ENCODE measurements around the gene RANBP17.
"Not testable (repeated sequence)": the region's sequence is repeated elsewhere in the genome, so short reads cannot be mapped to it uniquely, and the experiment has no call there.

RANBP17 gene

DNA sequence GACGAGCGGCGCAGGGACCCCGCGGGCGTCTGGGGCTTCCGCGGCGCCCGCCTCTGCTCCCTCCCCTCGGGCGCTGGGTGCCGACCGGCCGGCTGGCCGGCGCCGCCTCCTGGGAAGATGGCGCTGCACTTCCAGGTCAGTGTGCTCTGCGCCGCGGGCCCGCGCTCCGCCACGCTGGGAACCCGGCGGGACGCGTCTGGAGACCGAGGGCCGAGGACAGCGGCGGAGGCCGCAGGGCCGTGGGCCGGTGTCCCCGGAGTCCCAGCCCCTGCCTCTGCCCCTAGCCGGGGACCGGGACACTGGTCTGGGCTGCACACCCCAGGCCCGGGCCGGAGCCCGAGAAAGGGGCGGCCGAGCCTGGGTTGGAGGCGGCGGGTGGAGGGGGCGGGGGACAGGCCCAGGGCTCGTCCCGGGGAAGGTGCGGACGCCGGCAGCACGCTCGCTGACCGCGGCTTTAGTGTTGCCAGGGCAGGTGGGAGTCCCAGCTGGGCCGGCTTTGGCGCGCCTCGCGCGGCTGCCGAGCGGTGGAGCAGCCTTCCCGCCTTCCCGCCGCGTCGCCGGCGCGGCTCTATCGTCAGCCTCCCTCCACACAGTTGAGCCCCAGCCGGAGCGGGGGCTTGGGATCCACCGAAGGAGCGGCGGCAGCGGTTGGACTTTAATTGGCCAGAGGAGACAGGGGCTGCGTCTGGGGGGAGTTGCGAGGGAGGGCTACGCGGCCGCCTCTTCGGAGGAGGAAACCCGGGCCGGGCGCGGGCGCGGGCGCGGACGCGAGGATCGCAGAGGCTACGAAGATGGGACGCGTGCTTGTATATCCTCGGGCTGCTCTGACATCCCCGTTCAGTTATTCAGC is at the start of gene RANBP17:
Gene RANBP17 (plus strand): TSS at position 102 of the 850 bp plus-strand sequence.
- DNase-seq, result no peak

DNA sequence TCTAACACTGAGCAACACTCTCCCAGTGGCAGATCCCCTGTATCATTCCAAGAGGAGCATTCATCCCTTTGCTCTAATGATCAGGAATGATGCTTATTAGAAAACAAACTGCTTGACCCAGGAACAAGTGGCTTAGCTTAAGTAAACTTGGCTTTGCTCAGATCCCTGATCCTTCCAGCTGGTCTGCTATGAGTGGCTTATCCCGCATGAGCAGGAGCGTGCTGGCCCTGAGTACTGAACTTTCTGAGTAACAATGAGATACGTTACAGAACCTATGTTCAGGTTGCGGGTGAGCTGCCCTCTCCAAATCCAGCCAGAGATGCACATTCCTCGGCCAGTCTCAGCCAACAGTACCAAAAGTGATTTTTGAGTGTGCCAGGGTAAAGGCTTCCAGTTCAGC is 48.6 kb upstream of the RANBP17 start:
- DNase-seq, result no peak

DNA sequence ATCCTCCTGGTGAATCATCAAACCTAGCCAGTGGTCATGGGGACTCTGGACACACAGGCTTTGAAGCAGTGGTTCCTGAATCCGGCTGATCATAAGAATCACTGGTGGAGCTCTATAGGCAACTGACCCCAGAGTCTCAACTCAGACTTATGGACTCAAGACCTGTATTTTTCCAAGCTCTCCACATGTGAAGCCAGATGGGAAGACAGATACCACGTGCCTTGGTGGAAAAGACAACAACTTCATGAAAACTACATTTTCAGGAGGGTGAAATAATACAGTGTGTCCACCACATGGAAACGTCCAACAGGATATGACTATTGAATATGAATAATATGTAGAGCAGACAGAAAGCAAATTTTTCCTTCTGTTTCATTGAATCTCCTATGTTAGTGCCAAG is 44.6 kb upstream of the RANBP17 start:
- no peak for DNase-seq

DNA sequence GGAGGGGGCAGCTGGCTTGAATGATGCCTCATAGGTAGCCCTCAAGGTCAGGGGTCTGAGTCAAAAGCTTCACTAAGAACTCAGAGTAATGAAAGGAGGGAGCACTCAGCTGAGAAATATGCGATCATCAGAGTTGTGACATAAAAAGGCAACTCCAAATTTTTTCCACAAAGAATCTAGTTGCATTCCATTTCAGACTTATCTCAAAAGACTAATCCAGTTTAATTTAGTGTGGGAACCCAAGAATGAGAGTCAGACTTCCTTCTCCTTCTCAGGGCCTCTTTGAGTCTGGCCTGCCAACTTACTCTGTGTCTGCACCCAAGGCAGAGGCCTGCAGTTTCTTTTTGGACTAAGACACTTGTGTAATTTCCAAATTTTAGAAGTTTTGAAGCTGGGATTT is 43.6 kb upstream of the RANBP17 start:
- DNase-seq, result no peak

- DNase-seq, result no peak
These were observed 42.0 kb upstream of the RANBP17 start for GRCh38 chr5:170819824-170820223.

GRCh38 chr5:170821257-170821800 is 40.5 kb upstream of the RANBP17 start:
- DNase-seq, result no peak

GRCh38 chr5:170826117-170826516 is 35.7 kb upstream of the RANBP17 start:
- no peak for DNase-seq

DNA sequence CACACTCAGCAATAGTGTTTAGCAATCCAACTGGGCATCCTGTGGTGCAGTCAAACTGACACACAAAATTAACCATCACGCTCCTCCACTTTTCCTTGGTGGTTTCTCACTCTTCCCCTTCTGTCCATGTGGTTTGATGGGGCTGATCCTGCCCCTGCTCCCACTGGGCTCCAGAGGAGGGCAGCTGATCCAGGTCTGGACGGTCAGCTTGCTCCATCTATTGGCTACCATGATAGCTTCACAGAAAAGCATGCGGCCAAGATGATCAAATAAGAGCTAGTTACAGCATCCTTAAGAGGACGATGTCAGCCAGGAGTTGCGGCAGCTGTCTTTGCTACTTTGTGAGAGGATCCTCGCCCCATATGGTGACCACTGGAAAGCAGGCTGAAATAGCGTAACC is 29.6 kb upstream of the RANBP17 start:
- DNase-seq, result no peak

GRCh38 chr5:170833981-170834380 is 27.8 kb upstream of the RANBP17 start:
- not testable (repeated sequence) for DNase-seq

- DNase-seq, result no peak
These were observed 25.6 kb upstream of the RANBP17 start for GRCh38 chr5:170836226-170836625.

DNA sequence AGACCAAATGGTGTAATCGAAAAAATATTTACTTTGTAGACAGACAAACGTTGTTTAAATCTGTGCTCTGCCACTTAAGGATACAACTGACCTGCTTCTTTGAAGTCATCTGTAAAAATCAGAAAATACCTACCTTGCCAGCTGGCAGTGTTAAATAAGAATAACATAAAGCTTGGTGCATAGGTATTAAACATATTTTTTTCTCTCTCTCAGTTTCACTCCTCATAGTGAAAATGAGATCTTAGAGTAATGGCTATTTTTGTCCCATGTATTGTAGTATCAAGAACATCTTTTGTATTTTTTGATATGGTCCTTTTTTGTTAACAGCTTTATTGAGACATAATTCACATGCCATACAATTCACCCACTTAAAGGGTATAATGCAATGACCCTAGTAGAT is 17.9 kb upstream of the RANBP17 start:
- no peak for DNase-seq

DNA sequence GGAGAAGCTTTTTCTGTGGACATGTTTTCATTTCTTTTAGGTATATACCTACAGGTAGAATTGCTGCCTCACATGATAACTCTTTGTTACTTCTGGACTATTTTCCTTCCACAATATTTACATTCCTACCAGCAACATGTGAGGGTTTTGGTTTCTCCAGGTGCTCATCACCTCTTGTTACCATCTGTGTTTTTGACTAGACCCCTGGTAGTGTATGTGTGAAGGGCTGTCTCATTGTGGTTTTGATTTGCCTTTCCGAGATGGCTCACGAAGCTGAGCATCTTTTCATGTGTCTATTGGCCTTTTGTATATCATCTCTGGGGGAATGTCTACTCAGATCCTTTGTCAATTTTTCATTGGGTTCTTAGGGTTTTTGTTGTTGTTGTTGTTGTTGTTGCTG is 17.2 kb upstream of the RANBP17 start:
- DNase-seq, result no peak

DNA sequence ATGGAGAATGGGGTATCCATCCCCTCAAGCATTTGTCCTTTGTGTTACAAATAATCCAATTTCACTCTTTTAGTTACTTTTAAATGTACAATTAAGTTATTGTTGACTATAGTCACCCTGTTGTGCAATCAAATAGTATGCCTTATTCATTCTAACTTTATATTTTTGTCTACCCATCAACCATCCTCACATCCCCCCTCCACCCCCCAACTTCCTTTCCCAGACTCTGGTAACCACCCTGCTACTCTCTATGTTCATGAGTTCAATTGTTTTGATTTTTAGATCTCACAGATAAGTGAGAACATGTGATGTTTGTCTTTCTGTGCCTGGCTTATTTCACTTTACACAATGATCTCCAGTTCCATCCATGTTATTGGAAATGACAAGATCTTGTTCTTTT is 15.4 kb upstream of the RANBP17 start:
- no peak for DNase-seq

DNA sequence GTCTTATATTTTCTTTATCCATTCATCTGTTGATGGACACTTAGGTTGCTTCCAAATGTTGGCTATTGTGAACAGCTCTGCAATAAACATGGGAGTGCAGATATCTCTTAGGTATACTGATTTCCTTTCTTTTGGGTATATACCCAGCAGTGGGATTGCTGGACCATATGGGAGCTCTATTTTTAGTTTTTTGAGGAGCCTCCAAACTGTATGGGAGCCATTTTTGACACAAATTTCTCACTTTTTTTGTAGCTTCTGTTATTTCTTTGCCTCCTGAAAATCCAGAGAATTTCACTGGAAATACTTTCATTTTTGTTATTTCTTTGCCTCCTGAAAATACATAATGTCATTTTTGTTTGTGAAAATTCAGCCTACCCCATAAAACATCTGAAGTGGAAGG is 15.0 kb upstream of the RANBP17 start:
- DNase-seq, result no peak

- no peak for DNase-seq
These were observed 13.8 kb upstream of the RANBP17 start for GRCh38 chr5:170848033-170848432.

DNA sequence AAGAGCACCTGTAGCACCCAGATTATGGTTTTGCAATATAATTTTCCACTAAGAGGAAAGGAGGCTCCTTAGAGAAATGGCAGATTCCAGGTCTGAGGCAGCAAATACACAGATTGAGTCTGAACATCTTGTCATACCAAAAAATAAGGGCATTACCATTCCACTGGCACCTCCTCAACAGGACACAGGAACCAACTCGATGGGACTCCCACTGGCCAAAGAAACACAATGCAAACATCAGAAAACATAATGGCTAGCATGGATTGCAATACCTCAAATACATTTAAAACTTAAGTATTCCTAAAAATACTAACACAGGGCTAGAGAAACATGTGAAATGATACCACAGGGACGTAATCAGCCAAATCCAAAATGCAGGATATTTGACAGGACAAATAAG is 12.4 kb upstream of the RANBP17 start:
- DNase-seq, result no peak

- no peak for DNase-seq
These were observed 7.3 kb upstream of the RANBP17 start for GRCh38 chr5:170854566-170854965.

DNA sequence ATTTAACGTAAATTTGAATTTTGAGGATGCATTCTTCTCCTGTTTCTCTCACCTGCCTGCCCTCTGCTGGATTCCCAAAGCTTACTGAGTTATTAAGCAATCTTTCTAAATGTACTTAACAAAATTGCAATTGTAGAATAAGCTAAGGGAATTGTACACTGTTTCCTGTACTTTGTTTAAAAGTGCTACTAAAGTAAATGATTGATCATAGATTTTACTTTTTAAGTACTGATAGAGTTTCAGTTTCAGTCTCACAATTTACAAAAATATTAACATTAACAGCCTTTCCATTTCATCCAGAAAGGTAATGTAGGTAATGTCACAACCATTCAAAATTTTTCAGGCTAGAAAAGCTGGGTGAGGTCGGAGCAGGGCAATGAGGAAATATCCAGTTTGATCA is 4.8 kb upstream of the RANBP17 start:
- no peak for DNase-seq

DNA sequence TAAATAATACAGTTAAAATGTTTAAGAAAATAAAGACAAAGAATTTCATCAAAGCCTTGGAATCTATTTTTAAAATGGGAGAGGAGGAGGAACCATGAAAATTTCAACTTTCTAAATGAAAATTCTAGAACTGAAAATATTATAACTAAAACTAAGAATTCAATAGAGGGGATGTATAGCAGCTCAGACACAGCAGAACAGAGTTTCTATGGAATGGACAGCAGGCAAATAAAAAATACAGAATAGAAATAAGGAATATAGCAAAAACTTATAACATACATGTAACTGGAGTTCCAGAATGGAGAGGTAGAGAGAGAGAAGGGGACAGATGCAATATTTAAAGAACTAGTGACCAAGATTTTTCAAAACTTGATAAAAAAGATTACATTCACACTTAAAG is 1.4 kb upstream of the RANBP17 start:
- DNase-seq, result no peak

DNA sequence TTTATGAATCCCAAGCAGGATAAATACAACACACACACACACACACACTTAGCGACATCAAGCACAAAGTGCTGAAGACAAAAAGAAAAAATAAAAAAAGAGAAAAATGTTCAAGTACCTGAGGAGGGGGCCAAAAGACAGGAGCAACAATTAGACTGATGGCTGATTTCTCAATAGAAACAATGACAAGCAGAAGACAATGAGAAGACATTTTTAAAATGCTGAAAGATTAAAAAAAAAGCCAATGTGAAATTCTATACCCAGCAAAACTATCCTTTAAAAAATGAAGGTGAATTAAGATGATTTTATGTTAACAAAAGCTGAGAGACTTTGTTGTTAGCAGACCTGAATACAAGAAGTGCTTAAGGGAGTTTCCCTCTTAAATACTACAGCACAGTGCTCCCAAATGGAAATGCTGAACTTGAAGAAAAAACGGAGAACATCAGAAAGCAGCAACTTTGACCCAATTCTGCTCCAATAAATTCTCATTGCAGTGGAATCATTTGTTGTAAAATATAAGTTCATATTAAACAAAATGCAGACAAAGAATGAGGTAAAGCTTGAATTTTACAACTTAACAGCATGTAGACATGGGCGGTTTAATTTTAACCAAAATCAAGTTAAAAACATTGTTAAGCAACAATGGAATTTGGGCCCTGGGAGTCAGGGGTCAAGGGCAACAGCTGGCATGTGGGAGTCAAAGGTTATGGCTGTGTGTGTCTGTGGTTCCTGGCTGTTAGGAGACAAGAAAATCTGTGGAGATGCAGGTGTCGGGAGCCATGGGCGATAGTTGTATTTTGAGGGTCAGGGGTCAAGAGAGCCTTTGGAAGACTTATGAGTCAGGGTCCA is 776 bp upstream of the RANBP17 start:
- no peak for DNase-seq

DNA sequence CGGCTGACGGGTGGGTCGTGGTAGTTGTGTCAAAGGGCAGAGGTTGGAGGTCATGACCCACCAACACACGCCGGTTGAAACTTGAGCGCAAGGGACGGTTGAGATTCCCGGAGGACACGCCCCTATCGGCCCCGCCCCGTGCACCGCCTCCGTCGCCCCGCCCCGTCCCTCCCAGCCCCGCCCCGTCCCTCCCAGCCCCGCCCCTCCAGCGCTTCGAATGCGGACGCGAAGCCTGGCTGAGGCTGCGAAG is 226 bp upstream of the RANBP17 start:
- peak; percentile 39 for DNase-seq

- DNase-seq, result no peak
These were observed 1.8 kb downstream of the RANBP17 start for GRCh38 chr5:170863646-170864045.

GRCh38 chr5:170865622-170866021 is 3.8 kb downstream of the RANBP17 start:
- DNase-seq, result no peak

- DNase-seq, result no peak
These were observed 6.0 kb downstream of the RANBP17 start for GRCh38 chr5:170867825-170868224.

Data from NCI-H2171 (cell line).